GM12878 (cell line): Measurements from ENCODE around the gene RECQL. TPM values are rescaled to one million over a fixed set of nuclear protein-coding genes. Genes with fewer than 3 reads are reported as not detected.

ENCODE experiments used
- ATAC-seq: fragments of 200-7000 bp; cut with Tn5 transposase; 3 replicates; pipeline ENCODE4 v1.9.1; 2020; ENCODE audit warnings: mild to moderate bottlenecking, moderate library complexity
- BruUV-seq: library from RNA; stranded (reverse); fragments of 400-500 nt; replicated peaks from 2 replicates; lab custom pipeline; 2021; lab: Mats Ljungman, UMichigan
- CTCF ChIA-PET: fragments of 300-600 bp; sonication (Branson Sonifier 250); formaldehyde crosslinking; extraction: SDS; loops from one replicate; lab custom pipeline; 2021; ENCODE audit warnings: inconsistent platforms; lab: Yijun Ruan, JAX
- POLR2A ChIA-PET: fragments of 350-600 bp; formaldehyde crosslinking; extraction: SDS; loops from one replicate; lab custom pipeline; 2021; ENCODE audit warnings: inconsistent platforms; lab: Charles Lee
- RAD21 ChIA-PET: fragments of 300-600 bp; sonication (Branson Sonifier 250); formaldehyde crosslinking; loops from one replicate; lab custom pipeline; 2023; ENCODE audit warnings: antibody characterized with exemption; ENCODE audit not compliant: unreplicated experiment; lab: Charles Lee
- SMC1A ChIA-PET: fragments of 300-600 bp; sonication (Branson Sonifier 250); formaldehyde crosslinking; loops from one replicate; lab custom pipeline; 2023; ENCODE audit not compliant: unreplicated experiment, uncharacterized antibody; lab: Charles Lee
- DNase-seq: peaks from one replicate; pipeline ENCODE4 v3.0.0-alpha.2; 2011; ENCODE audit warnings: low read depth, low spot score
- FAIRE-seq: peaks from 3 replicates; lab custom pipeline; 2011; peaks lifted over from hg19 to GRCh38; lab: Jason Lieb, UNC
- H2AFZ ChIP-seq: 2 replicates; pipeline ENCODE4 v1.6.0; 2011; ENCODE audit warnings: low read depth, low read length, control low read depth; ENCODE audit not compliant: control insufficient read depth
- H3K27ac ChIP-seq: 2 replicates; pipeline ENCODE4 v1.5.1; 2011; ENCODE audit warnings: control low read depth; ENCODE audit not compliant: control insufficient read depth, insufficient read depth
- H3K27me3 ChIP-seq, 2 experiments: replicated peaks in 1 of 2; 2 replicates each; pipeline versions ENCODE4 v1.6.0 to v1.6.1; 2011; ENCODE audit warnings: low read length in 1 of 2; ENCODE audit not compliant: control insufficient read depth in 2 of 2, insufficient read depth in 2 of 2
- H3K36me3 ChIP-seq, 2 experiments: 2 replicates each; pipeline ENCODE4 v1.5.1; 2011; ENCODE audit warnings: low read length in 1 of 2; ENCODE audit not compliant: control insufficient read depth in 2 of 2, insufficient read depth in 2 of 2
- H3K4me1 ChIP-seq: 2 replicates; pipeline ENCODE4 v1.6.1; 2011; ENCODE audit warnings: mild to moderate bottlenecking, low read length, moderate library complexity, mixed read lengths; ENCODE audit not compliant: control insufficient read depth, insufficient read depth
- H3K4me2 ChIP-seq: 2 replicates; pipeline ENCODE4 v1.6.0; 2011; ENCODE audit warnings: control low read depth; ENCODE audit not compliant: control insufficient read depth, insufficient read depth
- H3K4me3 ChIP-seq: fragments of 200-600 bp; sonication (generic); 2 replicates; pipeline ENCODE4 v1.5.1; 2016
- H3K79me2 ChIP-seq: 2 replicates; pipeline ENCODE4 v1.6.0; 2011; ENCODE audit warnings: low read length; ENCODE audit not compliant: control insufficient read depth, insufficient read depth
- H3K9ac ChIP-seq: 2 replicates; pipeline ENCODE4 v1.8.0; 2011; ENCODE audit warnings: low read length, control low read depth, mixed read lengths; ENCODE audit not compliant: control insufficient read depth, insufficient read depth
- H3K9me3 ChIP-seq: replicated peaks from 3 replicates; pipeline ENCODE4 v1.5.1; 2011; ENCODE audit warnings: mild to moderate bottlenecking, low read length; ENCODE audit not compliant: control insufficient read depth, insufficient read depth
- H4K20me1 ChIP-seq: 2 replicates; pipeline ENCODE4 v1.6.0; 2011; ENCODE audit not compliant: control insufficient read depth, insufficient read depth
- BHLHE40 ChIP-seq, 2 experiments: fragments of 450-650 bp in 1 of 2; IDR thresholded peaks; 2 replicates each; pipeline ENCODE4 v1.6.1; 2011 to 2017; ENCODE audit warnings: low read depth in 2 of 2, borderline replicate concordance in 1 of 2, improper control_type of control experiment in 1 of 2, low read length in 1 of 2, mild to moderate bottlenecking in 1 of 2
- FOXK2 ChIP-seq: fragments of 450-650 bp; IDR thresholded peaks from 2 replicates; pipeline ENCODE4 v1.6.1; 2017; ENCODE audit warnings: mild to moderate bottlenecking, moderate library complexity
- MXI1 ChIP-seq: fragments of 150-350 bp; IDR thresholded peaks from 2 replicates; pipeline ENCODE4 v1.6.1; 2011; ENCODE audit warnings: low read depth, mild to moderate bottlenecking, inconsistent platforms, low read length, improper control_type of control experiment
- NR2C2 ChIP-seq: IDR thresholded peaks from 2 replicates; pipeline ENCODE4 v1.6.1; 2011; ENCODE audit warnings: borderline replicate concordance, low read depth; ENCODE audit not compliant: control insufficient read depth, insufficient read length
- NRF1 ChIP-seq: conservative IDR thresholded peaks from 2 replicates; pipeline ENCODE4 v1.6.1; 2011; ENCODE audit warnings: mild to moderate bottlenecking, low read depth, low read length, improper control_type of control experiment
- SMC3 ChIP-seq: IDR thresholded peaks from 2 replicates; pipeline ENCODE4 v1.6.1; 2011; ENCODE audit warnings: low read length, improper control_type of control experiment, borderline replicate concordance
- ZNF207 ChIP-seq: fragments of 450-650 bp; IDR thresholded peaks from 2 replicates; pipeline ENCODE4 v1.6.1; 2014; ENCODE audit warnings: antibody characterized with exemption, mild to moderate bottlenecking, borderline replicate concordance
- ZSCAN29 ChIP-seq: fragments of 450-650 bp; IDR thresholded peaks from 2 replicates; pipeline ENCODE4 v1.6.1; 2017; ENCODE audit warnings: mild to moderate bottlenecking, moderate library complexity
- WGBS: methylation state at CpG from one replicate; pipeline ENCODE4 v1.1.6; 2016; ENCODE audit warnings: low lambda C conversion rate; ENCODE audit not compliant: insufficient replicate concordance, insufficient coverage; ENCODE audit errors: missing lambda C conversion rate; 5-methylcytosine and 5-hydroxymethylcytosine counted together
- in situ Hi-C: fragments of 300-500 bp; cut with MboI; formaldehyde crosslinking; loops from 9 replicates; pipeline ENCODE4 v1.14.3; 2018; ENCODE audit warnings: mixed read lengths
- intact Hi-C: fragments of 100-400 bp; cut with micrococcal nuclease; formaldehyde crosslinking; loops from one replicate; pipeline ENCODE4 v1.14.2; 2022; ENCODE audit not compliant: unreplicated experiment
- polyA plus RNA-seq, 11 experiments: library from polyadenylated mRNA; depleted of rRNA in 4 of 11; unstranded in 6 of 11; stranded (reverse) in 5 of 11; fragments of >200 nt; fragmentation: Nextera tagmentation in 4 of 11; fragmentation: Illumina TruSeq in 1 of 11; extraction: Ambion mirVana in 4 of 11; extraction: Trizol in 1 of 11; gene quantifications; 1 replicate in 1 of 11; 2 replicates in 10 of 11; pipeline versions ENCODE4 v1.2.1 to v1.2.3, GENCODE V29; 2011 to 2016; ENCODE audit warnings: inconsistent platforms in 2 of 11, missing spikeins in 2 of 11, low read depth in 1 of 11
- total RNA-seq, 4 experiments: library from RNA; depleted of rRNA in 3 of 4; stranded (reverse); fragments of >200 nt in 3 of 4; fragmentation: Illumina TruSeq in 1 of 4; extraction: Trizol in 1 of 4; gene quantifications; 2 replicates each; pipeline versions ENCODE4 v1.2.1 to v1.2.3, GENCODE V29; 2013 to 2021
- TF ChIP-seq, protein P1 (sequence below): IDR thresholded peaks from 2 replicates; pipeline ENCODE4 v1.6.1; 2012; ENCODE audit warnings: low read depth, low read length, improper control_type of control experiment
- TF ChIP-seq, protein P2 (sequence below): fragments of 450-650 bp; IDR thresholded peaks from 2 replicates; pipeline ENCODE4 v1.6.1; 2016; ENCODE audit warnings: mild to moderate bottlenecking
- TF ChIP-seq, protein P3 (sequence below): IDR thresholded peaks from 2 replicates; pipeline ENCODE4 v1.6.1; 2012; ENCODE audit warnings: low read depth, low read length, improper control_type of control experiment

RECQL gene
- total and polyA plus RNA-seq, 10 of the 15 experiments (the other 5 are each of a cell fraction or from before 2014, with no cell fraction given), result 47.4 to 130 (median 70.8) TPM

DNA sequence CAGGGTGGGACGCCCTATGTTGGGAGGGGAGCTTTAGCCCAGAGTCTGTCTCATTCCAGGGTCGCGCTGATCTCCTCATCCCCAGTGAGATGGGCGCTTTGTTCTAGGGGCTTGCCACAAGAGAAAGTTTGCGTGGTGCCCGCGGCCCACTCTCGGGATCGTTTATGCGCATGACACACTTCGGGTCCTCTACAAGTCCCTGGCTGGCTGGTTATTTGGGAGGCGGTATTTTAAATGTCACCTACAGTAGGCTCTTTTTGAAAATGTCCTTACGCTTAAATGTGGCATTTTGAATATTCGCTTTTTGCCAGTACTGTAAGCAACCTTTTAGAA lies 695 bp upstream of the RECQL start:
- Histone ChIP-seq H3K4me2 (peak overlapping the region; percentile 95), H3K9ac (peak overlapping the region; percentile 99), H3K4me1 (peaks cover 9% of the 10 kb centered on the region), H2AFZ (peak overlapping the region; percentile 88), H3K27ac (peak overlapping the region; percentile 64), H3K9me3 (no peaks in the 10 kb centered on the region), H3K79me2 (peaks cover 73% of the 10 kb centered on the region), H3K27me3 (no peaks in the 10 kb centered on the region), H3K36me3 (peaks cover 0 to 11% of the 10 kb centered on the region in 2 experiments; a peak in 2 of 4 replicates), H3K4me3 (peak overlapping the region; percentile 94), H4K20me1 (no peaks in the 10 kb centered on the region)
- DNase-seq (peak; percentile 1), FAIRE-seq (no peak), ATAC-seq (peak; percentile 30)
- TF ChIP-seq, protein P1, sequence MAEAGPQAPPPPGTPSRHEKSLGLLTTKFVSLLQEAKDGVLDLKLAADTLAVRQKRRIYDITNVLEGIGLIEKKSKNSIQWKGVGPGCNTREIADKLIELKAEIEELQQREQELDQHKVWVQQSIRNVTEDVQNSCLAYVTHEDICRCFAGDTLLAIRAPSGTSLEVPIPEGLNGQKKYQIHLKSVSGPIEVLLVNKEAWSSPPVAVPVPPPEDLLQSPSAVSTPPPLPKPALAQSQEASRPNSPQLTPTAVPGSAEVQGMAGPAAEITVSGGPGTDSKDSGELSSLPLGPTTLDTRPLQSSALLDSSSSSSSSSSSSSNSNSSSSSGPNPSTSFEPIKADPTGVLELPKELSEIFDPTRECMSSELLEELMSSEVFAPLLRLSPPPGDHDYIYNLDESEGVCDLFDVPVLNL, result peak; percentile 62
- no peak for TF ChIP-seq NR2C2
- ChIA-PET POLR2A (interaction anchor here (1.1 to 1.9 kb wide), 4 partner anchors 9 to 150 kb away, joined by 3 to 12 read pairs (median 4); no protein-coding TSS in a partner anchor), RAD21 (no interaction called here), CTCF (interaction anchor here (1.6 kb wide), 2 partner anchors 9 to 10 kb away, joined by 3 to 4 read pairs; no protein-coding TSS in a partner anchor), SMC1A (interaction anchor here (1.0 to 1.2 kb wide), 2 partner anchors 8 to 155 kb away, joined by 4 read pairs; partner anchors contain the start of gene LDHB)
- no TSS peak for BruUV-seq
- WGBS, result 1% methylated on average over 14 of the region's 14 CpGs
- in situ Hi-C loops (loop anchor here (5.0 kb wide), 1 partner anchor 155 kb away; the partner anchor contains the start of gene LDHB), intact Hi-C loops (loop anchor here (5.0 kb wide), 2 partner anchors 65 to 155 kb away; partner anchors contain the start of genes LDHB and PYROXD1)

DNA sequence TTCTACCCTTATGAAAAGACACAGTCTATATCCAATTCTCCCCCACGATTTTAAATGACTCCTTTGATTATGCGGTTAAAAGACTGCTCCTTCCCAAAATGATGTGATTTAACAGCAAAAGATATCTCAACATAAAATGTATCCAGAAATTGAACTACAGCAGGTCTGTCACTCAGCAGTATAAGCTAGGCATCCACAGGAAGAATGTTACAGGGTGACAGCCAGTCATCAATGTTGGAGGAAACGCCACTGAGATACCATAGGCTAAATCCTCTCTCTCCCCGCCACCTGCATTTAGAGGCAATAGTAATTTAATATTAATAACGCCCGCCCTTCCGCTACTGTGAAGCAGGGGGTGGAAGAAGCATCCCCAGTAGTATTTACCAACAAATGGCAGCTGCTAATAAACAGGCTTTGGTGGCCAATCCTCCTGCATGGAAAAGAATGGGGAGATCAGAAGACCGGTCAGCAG lies 613 bp downstream of the RECQL start:
- ChIA-PET SMC1A (interaction anchor here (0.6 to 1.4 kb wide), 2 partner anchors 18 to 178 kb away, joined by 3 read pairs; no protein-coding TSS in a partner anchor), POLR2A (interaction anchor here (1.2 to 1.9 kb wide), 3 partner anchors 10 to 546 kb away, joined by 3 to 12 read pairs (median 5); no protein-coding TSS in a partner anchor), CTCF (interaction anchor here (1.3 to 1.6 kb wide), 4 partner anchors 9 to 179 kb away, joined by 3 to 4 read pairs (median 3); no protein-coding TSS in a partner anchor), RAD21 (interaction anchor here (1.0 to 1.1 kb wide), 2 partner anchors 9 to 22 kb away, joined by 5 read pairs; no protein-coding TSS in a partner anchor)
- FAIRE-seq (peak; percentile 61), ATAC-seq (peak; percentile 3; the same call in 2 of the 3 replicates), DNase-seq (peak; percentile 2)
- peaks cover 0 to 20% of the 10 kb centered on the region in 2 experiments; a peak in 3 of 4 replicates for H3K36me3 ChIP-seq
- H3K9ac ChIP-seq, result peak overlapping the region; percentile 99
- H3K4me3 ChIP-seq, result peak overlapping the region; percentile 94
- no peaks in the 10 kb centered on the region for H4K20me1 ChIP-seq
- peaks cover 9% of the 10 kb centered on the region for H3K4me1 ChIP-seq
- 3% methylated on average over 8 of the region's 8 CpGs for WGBS
- peak overlapping the region; percentile 64 for H3K27ac ChIP-seq
- in situ Hi-C loops (loop anchor here (5.0 kb wide), 1 partner anchor 156 kb away; the partner anchor contains the start of gene LDHB), intact Hi-C loops (loop anchor here (5.0 kb wide), 2 partner anchors 64 to 156 kb away; partner anchors contain the start of genes LDHB and PYROXD1)
- H2AFZ ChIP-seq, result peak overlapping the region; percentile 92
- BruUV-seq, result no TSS peak
- H3K9me3 ChIP-seq, result no peaks in the 10 kb centered on the region
- peaks cover 65% of the 10 kb centered on the region for H3K79me2 ChIP-seq
- H3K27me3 ChIP-seq, result no peaks in the 10 kb centered on the region
- peak overlapping the region; percentile 61 for H3K4me2 ChIP-seq
- no peak for TF ChIP-seq SMC3
- 0 out of 4 replicates have a peak, but pooled peaks have one; percentile 12 to 37 for TF ChIP-seq BHLHE40 (IDR thresholded peaks at IDR 0.05; ENCODE audit: borderline replicate concordance in 1 of 2, low read depth in 2 of 2, low read length in 1 of 2)
- no peak for TF ChIP-seq ZSCAN29
- TF ChIP-seq, protein P2, sequence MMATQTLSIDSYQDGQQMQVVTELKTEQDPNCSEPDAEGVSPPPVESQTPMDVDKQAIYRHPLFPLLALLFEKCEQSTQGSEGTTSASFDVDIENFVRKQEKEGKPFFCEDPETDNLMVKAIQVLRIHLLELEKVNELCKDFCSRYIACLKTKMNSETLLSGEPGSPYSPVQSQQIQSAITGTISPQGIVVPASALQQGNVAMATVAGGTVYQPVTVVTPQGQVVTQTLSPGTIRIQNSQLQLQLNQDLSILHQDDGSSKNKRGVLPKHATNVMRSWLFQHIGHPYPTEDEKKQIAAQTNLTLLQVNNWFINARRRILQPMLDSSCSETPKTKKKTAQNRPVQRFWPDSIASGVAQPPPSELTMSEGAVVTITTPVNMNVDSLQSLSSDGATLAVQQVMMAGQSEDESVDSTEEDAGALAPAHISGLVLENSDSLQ, result peak; percentile 56; the same call in 1 of the 2 replicates
- TF ChIP-seq, protein P3, sequence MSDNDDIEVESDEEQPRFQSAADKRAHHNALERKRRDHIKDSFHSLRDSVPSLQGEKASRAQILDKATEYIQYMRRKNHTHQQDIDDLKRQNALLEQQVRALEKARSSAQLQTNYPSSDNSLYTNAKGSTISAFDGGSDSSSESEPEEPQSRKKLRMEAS, result no peak
- TF ChIP-seq FOXK2, result no peak
- TF ChIP-seq ZNF207, result no peak
- TF ChIP-seq NRF1, result no peak
- TF ChIP-seq MXI1, result no peak
